Measurements from ENCODE around the gene HLCS.

- no peak for TF ChIP-seq ZBTB7A (tag by site-specific recombination; IDR thresholded peaks at IDR 0.05; ENCODE audit: low read depth)
- TF ChIP-seq ZNF362 (tag by site-specific recombination; IDR thresholded peaks at IDR 0.05) = no peak
- no peak for TF ChIP-seq PATZ1 (tag by site-specific recombination; IDR thresholded peaks at IDR 0.05)
These were observed 17.8 kb downstream of the HLCS start for GRCh38 chr21:36948686-36949085.
